ENCODE measurements around the gene ERN1.

Gene ERN1

DNA sequence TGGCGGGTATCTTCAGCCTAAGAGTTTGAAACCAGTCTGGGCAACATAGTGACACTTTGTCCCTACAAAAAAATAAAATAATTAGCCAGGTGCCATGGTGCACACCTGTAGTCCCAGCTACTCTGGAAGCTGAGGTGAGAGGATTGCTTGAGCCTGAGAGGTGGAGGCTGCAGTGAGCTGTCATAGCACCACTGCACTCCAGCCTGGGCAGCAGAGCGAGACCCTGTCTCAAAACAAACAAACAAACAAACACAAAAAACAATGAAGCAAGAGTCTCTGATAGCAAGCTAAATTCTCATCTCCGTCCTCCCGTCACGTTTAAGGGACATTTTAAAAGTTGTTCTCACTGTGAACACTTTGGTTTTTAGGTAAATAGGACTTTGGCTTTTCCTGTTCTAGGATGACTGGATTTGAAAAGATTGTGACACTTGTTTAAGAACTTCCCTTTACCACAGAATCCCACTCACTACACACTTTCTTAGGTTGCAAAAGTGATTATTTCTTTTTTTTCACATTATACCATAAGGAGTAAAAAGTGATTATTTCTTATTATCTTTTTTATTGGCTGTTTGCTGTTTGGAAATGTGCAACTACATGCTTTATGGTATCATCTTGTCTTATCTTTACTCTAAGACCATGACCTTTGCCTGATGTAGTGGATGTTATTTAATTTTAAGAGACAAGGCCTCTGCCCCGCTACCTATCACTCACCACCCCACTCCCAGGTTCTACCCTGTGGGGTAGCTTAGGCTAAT is 4.4 kb upstream of the ERN1 start:
- DNase-seq = no peak

- DNase-seq = no peak
Observed at GRCh38 chr17:64133546-64134215, 3.7 kb upstream of the ERN1 start.

GRCh38 chr17:64131606-64132270 is 1.8 kb upstream of the ERN1 start:
- no peak for DNase-seq

GRCh38 chr17:64130559-64131001 is 636 bp upstream of the ERN1 start:
- DNase-seq = peak; percentile 63 to 68

- no peak for DNase-seq
Observed at GRCh38 chr17:64129515-64129764, 504 bp downstream of the ERN1 start.

- DNase-seq = no peak
Observed at GRCh38 chr17:64128787-64129514, 993 bp downstream of the ERN1 start.

- no peak for DNase-seq
Observed at GRCh38 chr17:64126918-64127317, 3.0 kb downstream of the ERN1 start.

- DNase-seq = no peak
Observed at GRCh38 chr17:64125937-64126336, 4.0 kb downstream of the ERN1 start.

GRCh38 chr17:64124609-64125008 is 5.3 kb downstream of the ERN1 start:
- DNase-seq = no peak

DNA sequence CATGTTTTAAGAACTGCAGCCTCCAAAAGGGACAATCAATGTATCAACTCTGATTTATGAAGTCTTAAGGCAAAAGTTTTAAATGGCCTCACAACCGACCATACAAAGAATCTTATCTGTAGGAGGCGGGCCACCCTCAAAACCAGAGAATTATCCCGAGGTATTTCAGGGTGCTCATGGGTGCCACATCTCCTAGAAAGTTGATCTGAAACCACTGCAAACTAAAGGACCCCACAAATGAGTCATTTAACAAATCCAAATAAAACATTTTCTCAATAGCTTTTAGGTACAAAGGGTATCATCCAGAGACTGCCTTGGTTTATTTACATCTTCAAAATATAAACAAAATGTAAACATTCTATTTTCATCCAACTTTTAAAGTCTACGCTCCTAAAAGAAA is 6.8 kb downstream of the ERN1 start:
- no peak for DNase-seq

DNA sequence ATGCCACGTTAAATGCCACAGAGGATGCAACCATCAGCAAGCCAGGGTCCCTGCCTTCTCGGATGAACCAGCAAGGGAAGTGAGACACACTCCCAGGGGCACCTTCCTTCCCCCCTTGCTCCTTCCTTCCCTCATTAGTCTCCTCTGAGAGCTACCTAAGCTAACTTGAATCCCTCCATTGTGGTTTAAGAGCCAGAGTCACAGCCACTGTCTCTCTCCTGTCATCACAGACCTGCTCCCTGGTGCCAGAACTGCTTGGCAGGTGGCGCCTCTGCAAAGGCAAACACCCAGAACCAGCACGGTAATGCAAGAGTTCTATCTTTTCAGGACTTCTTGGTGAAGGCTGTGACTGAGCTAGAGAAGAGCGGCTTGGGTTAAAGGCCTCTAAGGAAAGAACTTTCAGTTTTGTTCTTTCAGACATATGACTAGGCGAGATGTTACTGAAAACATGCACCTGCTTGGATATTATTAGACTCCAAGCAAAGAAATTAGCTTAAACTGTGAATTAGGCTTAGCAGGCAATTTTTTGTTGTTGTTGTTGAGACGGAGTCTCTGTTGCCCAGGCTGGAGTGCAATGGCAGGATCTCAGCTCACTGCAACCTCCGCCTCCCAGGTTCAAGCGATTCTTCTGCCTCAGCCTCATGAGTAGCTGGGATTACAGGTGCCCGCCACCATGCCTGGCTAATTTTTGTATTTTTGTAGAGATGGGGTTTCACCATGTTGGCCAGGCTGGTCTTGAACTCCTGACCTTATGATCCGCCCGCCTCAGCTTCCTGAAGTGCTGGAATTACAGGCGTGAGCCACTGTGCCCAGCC is 8.8 kb downstream of the ERN1 start:
- DNase-seq = peak; percentile 18 to 32

- DNase-seq = no peak
Observed at GRCh38 chr17:64120159-64120810, 9.7 kb downstream of the ERN1 start.

DNA sequence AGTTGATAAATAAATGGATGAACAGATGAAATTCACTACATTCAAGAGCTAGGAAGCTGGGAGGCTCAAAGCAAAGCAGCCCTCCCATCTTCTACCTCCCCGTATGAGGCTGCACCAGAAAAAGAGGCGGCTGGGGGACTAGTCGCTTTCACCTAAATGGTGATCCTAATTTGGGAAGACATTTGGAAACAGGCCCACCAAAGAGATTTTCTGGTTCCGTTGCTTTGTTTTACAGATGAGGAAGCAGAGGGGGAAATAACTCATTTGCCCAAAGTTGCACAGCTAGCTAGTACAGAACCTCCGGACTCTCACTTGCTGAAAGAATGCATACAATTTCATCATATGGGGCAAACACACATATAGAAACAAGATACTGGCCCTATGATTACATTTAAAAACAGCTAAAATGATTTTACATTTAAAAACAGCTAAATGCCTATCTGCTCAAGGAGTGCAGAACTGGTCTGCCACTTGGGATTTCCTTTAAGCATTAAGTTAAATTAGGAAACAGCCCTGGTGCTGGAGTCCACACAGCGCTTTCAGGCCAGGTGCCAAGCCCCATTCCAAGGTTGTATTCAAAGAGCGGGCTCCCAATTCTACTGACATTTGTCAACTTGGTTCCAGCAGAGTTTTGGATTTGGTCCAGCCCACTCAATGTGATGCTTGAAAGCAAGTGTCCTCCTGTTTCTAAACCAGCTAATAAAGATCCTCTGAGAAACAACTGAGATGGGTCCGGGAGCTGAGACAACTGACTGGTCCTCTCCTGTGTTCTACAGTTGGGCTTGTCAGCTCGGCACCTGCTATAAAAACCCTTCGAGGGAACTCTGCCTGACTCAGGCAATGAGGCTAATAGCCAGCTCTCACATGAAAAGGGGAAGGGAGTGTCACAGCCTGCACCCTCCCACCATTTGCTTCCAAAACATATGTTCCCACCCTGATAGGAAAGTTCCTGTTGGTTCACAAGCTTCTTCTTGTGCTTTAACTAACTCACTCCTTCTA is 11.7 kb downstream of the ERN1 start:
- DNase-seq = no peak

- DNase-seq = no peak
Observed at GRCh38 chr17:64115822-64116534, 14.0 kb downstream of the ERN1 start.

DNA sequence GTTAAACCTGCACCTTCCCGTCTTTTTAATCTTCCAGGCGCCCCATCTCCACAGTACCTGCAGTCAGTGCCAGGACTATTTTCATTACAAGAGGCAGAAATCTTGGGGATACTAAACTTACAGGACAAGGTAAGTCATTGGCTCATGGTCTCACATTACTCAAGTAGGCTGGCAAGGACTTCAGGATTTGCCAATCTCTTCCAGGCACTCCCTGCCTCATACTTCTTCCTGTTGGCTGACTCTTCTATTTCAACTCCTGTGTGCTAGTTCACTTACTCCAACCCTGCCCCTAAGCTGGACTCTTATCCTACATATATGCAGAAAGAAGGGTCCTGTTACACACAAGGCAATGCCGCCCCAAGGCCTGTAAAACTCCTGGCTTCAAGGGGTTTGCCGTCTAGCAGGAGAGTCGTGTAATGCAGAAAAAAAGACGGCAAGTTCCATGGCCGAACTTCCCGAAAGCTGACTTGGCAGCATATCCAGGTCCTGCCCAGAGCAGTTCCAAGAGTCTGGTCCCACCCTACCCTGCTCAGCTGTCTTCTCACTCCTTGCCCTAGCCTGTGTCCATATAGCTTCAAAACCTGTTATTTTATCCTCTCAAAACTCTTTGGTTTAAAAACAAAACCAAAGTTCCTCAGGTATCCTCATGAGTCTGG is 14.8 kb downstream of the ERN1 start:
- DNase-seq = no peak

- no peak for DNase-seq
Observed at GRCh38 chr17:64113006-64113405, 16.9 kb downstream of the ERN1 start.

DNA sequence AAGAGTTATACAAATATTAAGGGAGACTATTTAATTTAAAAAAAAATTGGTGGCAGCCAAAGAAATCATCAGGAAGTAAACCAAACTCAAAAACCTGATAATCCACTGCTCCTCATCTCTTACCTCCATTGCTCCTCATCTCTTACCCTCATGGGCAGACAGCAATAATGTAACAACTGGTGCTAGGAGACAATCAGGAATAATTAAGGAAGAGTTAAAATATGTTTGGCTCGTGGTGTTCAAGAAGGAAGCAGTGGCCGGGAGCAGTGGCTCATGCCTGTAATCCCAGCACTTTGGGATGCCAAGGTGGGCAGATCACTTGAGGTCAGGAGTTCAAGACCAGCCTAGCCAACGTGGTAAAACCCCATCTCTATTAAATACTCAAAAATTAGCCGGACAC is 18.1 kb downstream of the ERN1 start:
- DNase-seq = no peak

- DNase-seq = no peak
Observed at GRCh38 chr17:64110379-64111152, 19.4 kb downstream of the ERN1 start.

DNA sequence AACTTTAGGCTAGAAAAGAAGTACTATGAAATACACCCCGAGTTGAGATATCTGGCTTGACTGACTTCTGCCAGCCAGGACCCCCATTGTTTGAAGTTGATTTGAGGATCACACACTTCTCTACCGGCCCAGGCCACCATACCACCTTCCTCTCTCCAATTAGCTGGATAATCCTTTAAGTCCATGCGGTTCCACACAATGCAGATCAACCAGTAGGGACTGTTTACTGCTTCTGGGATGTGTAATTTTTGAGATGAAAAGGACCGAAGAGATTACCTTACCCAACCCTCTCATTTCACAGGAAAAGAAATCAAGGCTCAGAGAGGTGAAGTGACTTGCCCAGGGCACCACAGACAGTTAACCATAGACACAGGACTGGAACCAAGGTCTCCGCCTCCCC is 20.5 kb downstream of the ERN1 start:
- no peak for DNase-seq

Data from stimulated activated CD4-positive, alpha-beta T cell treated with anti-CD3 and anti-CD28 coated beads, Interleukin-2, amount 100 ng/mL, for 24 hours (primary cell).